ENCODE measurements around the gene DSCAML1. TPM values are rescaled to one million over a fixed set of nuclear protein-coding genes. Genes with fewer than 3 reads are reported as not detected.

DSCAML1 gene
- total and polyA plus RNA-seq, 8 donors, result 0.08 to 2.9 (median 0.45) TPM

DNA sequence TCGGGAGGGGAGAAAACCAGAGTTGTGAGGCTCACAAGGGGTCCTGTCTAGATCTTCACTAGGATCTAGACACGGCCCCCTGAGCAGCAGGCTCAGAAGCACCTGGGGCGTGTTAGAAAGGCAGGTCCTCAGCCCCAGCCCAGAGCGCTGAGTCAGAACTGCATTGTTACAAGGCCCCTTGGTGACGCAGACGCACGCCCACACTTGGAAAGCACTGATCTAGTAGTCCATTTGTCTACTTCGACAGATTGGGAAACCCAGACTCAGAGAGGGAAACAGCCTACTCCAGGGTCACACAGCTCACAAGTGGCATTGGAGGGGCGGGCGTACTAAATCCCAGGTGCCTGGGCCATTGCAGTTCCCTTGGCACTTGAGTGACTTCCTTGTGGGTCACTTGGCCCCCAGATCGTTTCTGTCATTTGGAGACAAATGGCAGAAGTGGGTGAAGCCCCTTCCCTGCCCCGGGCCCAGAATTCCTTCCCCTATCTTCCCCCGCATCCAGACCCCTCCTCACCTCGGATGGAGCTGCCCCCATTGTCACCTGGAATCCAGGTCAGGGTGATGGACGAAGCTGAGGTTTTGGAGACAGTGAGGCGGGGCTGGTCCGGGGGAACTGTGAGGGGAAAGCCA, 358.5 kb downstream of the DSCAML1 start:
- WGBS, 5 donors, result 70 to 76% (median 70%) methylated on average over 14 to 17 of the region's 17 CpGs
- H3K27me3 ChIP-seq, result peaks cover 0 to 30% (median 8%) of the 10 kb centered on the region in 3 donors
- intact Hi-C loops (cut with DNase I; ENCODE audit: low total_unique reads), result no loop called here
- H3K4me1 ChIP-seq, result peaks cover 0 to under 1% (median 0%) of the 10 kb centered on the region in 4 donors
- no peak overlapping the region for H3K27ac ChIP-seq
- no peak overlapping the region for H3K4me3 ChIP-seq
- H3K36me3 ChIP-seq, result peaks cover 0 to 28% (median 2%) of the 10 kb centered on the region in 4 donors
- DNase-seq, result no peak
- H3K9me3 ChIP-seq, result no peaks in the 10 kb centered on the region
- TF ChIP-seq POLR2A (IDR thresholded peaks at IDR 0.05) (no peak), POLR2AphosphoS5 (IDR thresholded peaks at IDR 0.05) (no peak), EP300 (IDR thresholded peaks at IDR 0.05) (no peak)
- TF ChIP-seq, protein P1, sequence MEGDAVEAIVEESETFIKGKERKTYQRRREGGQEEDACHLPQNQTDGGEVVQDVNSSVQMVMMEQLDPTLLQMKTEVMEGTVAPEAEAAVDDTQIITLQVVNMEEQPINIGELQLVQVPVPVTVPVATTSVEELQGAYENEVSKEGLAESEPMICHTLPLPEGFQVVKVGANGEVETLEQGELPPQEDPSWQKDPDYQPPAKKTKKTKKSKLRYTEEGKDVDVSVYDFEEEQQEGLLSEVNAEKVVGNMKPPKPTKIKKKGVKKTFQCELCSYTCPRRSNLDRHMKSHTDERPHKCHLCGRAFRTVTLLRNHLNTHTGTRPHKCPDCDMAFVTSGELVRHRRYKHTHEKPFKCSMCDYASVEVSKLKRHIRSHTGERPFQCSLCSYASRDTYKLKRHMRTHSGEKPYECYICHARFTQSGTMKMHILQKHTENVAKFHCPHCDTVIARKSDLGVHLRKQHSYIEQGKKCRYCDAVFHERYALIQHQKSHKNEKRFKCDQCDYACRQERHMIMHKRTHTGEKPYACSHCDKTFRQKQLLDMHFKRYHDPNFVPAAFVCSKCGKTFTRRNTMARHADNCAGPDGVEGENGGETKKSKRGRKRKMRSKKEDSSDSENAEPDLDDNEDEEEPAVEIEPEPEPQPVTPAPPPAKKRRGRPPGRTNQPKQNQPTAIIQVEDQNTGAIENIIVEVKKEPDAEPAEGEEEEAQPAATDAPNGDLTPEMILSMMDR (IDR thresholded peaks at IDR 0.05), result no peak

DNA sequence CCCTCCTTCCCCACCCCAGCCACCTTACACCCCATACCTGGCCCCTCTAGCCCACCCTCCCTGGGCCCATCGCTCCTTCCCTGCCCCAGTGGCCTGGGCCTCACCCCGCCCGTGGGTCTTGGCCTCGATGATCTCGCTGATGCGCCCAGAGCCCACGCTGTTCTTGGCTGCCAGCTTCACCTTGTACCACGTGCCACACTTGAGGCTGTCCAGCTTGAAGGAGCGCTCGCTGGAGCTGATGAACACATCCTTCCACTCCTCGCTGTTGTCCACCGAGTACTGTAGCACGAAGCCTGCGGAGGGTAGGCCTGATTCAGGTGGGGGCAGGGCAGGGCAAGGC, 359.3 kb downstream of the DSCAML1 start:
- intact Hi-C loops (cut with DNase I; ENCODE audit: low total_unique reads), result no loop called here
- Histone ChIP-seq H3K4me3 (no peak overlapping the region), H3K27ac (no peak overlapping the region), H3K4me1 (no peaks in the 10 kb centered on the region), H3K27me3 (peaks cover 0 to 23% (median 3%) of the 10 kb centered on the region in 3 donors), H3K9me3 (no peaks in the 10 kb centered on the region), H3K36me3 (peaks cover 0 to 35% (median 4%) of the 10 kb centered on the region in 4 donors)
- WGBS, 5 donors, result 84 to 90% (median 88%) methylated on average over 12 to 14 of the region's 14 CpGs
- DNase-seq, result no peak
- TF ChIP-seq EP300 (IDR thresholded peaks at IDR 0.05) (no peak), POLR2AphosphoS5 (IDR thresholded peaks at IDR 0.05) (no peak), POLR2A (IDR thresholded peaks at IDR 0.05) (no peak)
- TF ChIP-seq, protein P1 (IDR thresholded peaks at IDR 0.05), result no peak

DNA sequence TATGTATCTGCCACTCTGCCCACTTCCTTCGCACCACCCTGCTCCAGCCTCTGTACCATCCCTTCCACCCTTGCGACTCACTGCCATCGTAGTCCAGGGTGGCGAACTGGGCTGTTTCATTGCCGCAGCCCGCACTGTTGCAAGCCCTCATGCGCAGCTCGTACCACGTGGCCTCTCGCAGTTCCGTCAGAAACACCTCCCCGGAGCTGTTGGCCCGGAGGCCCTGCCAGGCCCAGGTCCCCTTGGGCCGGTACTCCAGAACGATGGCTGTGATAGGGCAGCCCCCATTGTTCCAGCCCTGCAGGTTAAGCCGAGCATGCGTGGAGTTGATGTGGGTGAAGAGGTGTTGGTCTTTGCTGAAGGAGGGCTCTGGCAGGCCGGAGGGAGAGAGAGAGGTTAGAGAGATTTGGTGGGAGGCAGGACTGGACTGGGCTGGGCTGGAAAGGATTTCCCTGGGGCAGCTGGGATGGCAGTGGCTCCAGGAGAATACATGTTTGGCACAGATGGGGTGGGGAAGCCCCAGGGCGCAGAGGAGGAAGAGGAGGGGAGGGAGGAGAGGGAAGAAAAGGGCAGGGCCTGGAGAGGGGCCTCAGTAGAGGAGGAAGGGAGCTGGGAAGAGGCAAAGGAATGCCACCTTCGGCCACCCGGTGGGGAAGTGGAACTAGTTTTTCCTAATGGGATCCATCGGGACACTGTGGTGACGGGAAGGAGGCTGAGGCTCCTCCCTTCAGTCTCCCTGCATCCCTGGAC, 359.8 kb downstream of the DSCAML1 start:
- H3K9me3 ChIP-seq, result no peaks in the 10 kb centered on the region
- TF ChIP-seq, protein P1 (IDR thresholded peaks at IDR 0.05), result no peak
- TF ChIP-seq EP300 (IDR thresholded peaks at IDR 0.05), result no peak
- no peak for TF ChIP-seq POLR2A (IDR thresholded peaks at IDR 0.05)
- no peak for TF ChIP-seq POLR2AphosphoS5 (IDR thresholded peaks at IDR 0.05)
- DNase-seq, result no peak
- no peak overlapping the region for H3K4me3 ChIP-seq
- 75 to 83% (median 80%) methylated on average over 21 to 23 of the region's 23 CpGs for WGBS, 5 donors
- H3K27ac ChIP-seq, result no peak overlapping the region
- no peaks in the 10 kb centered on the region for H3K4me1 ChIP-seq
- H3K36me3 ChIP-seq, result peaks cover 0 to 41% (median 4%) of the 10 kb centered on the region in 4 donors
- peaks cover 0 to 18% (median 0%) of the 10 kb centered on the region in 3 donors for H3K27me3 ChIP-seq
- intact Hi-C loops (cut with DNase I; ENCODE audit: low total_unique reads), result no loop called here

DNA sequence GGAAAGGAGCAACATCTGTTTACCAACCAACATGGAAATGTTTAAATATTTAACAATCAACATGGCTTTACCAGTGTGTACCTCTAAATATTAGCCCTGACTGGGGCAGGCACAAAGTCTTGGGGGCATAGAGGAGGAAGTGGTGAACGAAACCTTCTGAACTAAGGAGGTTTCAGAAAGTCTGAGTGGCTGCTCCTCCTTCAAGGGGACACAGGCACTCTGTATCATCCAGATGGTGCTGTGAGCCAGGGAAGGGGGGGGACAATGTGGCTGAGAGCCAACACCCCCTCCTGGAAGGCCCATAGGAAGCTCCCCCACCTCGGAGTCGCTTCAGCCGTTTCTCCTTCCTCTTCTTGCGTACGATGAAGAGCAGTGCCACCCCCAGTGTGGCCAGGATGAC, 361.7 kb downstream of the DSCAML1 start:
- Histone ChIP-seq H3K27ac (no peak overlapping the region), H3K27me3 (peaks cover 0 to 18% (median 0%) of the 10 kb centered on the region in 3 donors), H3K4me1 (no peaks in the 10 kb centered on the region), H3K9me3 (no peaks in the 10 kb centered on the region), H3K4me3 (no peak overlapping the region), H3K36me3 (peaks cover 0 to 60% (median 4%) of the 10 kb centered on the region in 4 donors)
- DNase-seq, result no peak
- intact Hi-C loops (cut with DNase I; ENCODE audit: low total_unique reads), result no loop called here
- no peak for TF ChIP-seq POLR2AphosphoS5 (IDR thresholded peaks at IDR 0.05)
- no peak for TF ChIP-seq POLR2A (IDR thresholded peaks at IDR 0.05)
- WGBS, 5 donors, result 58 to 79% (median 70%) methylated on average over 6 of the region's 6 CpGs
